SU-DHL-6 (cell line): ENCODE data around the gene SEMA3C.

Experiments used
- EZH2phosphoT487 ChIP-seq: fragments of 200-600 bp; sonication (generic), shearing (Covaris generic); conservative IDR thresholded peaks from 2 replicates; pipeline ENCODE4 v1.6.1; 2018; ENCODE audit warnings: mild to moderate bottlenecking, antibody characterized with exemption, low read length, moderate library complexity, mixed read lengths
- TF ChIP-seq, protein P1 (sequence below): fragments of 200-600 bp; sonication (generic); IDR thresholded peaks from one replicate; pipeline ENCODE4 v1.5.1; 2017; ENCODE audit warnings: antibody characterized with exemption, mild to moderate bottlenecking, low read length, moderate library complexity; ENCODE audit not compliant: insufficient read depth, poor library complexity, severe bottlenecking

DNA sequence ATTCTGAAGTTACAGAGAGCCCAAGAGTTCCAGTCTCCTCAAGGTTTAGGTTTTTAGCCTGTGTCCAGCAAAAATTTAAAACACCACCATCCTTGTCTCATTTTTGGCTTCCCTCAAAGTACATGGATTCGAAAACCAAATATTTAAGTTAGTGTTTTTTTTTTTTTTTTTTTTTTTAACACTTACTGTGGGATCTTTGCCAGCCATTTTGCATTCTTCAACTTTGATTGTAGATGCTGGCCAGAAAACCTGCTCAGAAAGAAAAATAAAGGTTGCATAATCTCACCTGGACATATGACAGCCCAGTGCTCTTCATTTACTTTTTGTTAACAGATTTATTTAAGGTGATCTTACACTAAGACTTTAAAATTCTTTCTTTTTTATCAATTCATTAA, 91.6 kb downstream of the SEMA3C start:
- TF ChIP-seq, protein P1, sequence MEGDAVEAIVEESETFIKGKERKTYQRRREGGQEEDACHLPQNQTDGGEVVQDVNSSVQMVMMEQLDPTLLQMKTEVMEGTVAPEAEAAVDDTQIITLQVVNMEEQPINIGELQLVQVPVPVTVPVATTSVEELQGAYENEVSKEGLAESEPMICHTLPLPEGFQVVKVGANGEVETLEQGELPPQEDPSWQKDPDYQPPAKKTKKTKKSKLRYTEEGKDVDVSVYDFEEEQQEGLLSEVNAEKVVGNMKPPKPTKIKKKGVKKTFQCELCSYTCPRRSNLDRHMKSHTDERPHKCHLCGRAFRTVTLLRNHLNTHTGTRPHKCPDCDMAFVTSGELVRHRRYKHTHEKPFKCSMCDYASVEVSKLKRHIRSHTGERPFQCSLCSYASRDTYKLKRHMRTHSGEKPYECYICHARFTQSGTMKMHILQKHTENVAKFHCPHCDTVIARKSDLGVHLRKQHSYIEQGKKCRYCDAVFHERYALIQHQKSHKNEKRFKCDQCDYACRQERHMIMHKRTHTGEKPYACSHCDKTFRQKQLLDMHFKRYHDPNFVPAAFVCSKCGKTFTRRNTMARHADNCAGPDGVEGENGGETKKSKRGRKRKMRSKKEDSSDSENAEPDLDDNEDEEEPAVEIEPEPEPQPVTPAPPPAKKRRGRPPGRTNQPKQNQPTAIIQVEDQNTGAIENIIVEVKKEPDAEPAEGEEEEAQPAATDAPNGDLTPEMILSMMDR, result no peak
- no peak for TF ChIP-seq EZH2phosphoT487
